Loucy (cell line): ENCODE results near the gene KIF26A.

Source experiments
- H2AFZ ChIP-seq: fragments of 200-600 bp; sonication (generic); 2 replicates; pipeline ENCODE4 v1.6.0; 2016; ENCODE audit warnings: antibody characterized with exemption, mild to moderate bottlenecking, low read length, moderate library complexity
- H3F3A ChIP-seq: fragments of 200-600 bp; 2 replicates; pipeline ENCODE4 v1.6.0; 2016; ENCODE audit warnings: antibody characterized with exemption, low read depth, mild to moderate bottlenecking
- H3K27me3 ChIP-seq: fragments of 200-600 bp; sonication (generic); 2 replicates; pipeline ENCODE4 v1.6.1; 2014; ENCODE audit warnings: low read length, mild to moderate bottlenecking; ENCODE audit not compliant: insufficient read depth, poor library complexity, severe bottlenecking
- H3K36me3 ChIP-seq: fragments of 200-600 bp; sonication (generic); 2 replicates; pipeline ENCODE4 v1.6.1; 2016; ENCODE audit warnings: low read length; ENCODE audit not compliant: insufficient read depth
- H3K4me1 ChIP-seq: fragments of 200-600 bp; sonication (generic); 2 replicates; pipeline ENCODE4 v1.5.1; 2014; ENCODE audit warnings: low read length, mild to moderate bottlenecking; ENCODE audit not compliant: insufficient read depth, poor library complexity, severe bottlenecking
- H3K4me2 ChIP-seq: fragments of 200-600 bp; sonication (generic); 2 replicates; pipeline ENCODE4 v1.6.0; 2014; ENCODE audit warnings: antibody characterized with exemption, low read length, low read depth, mild to moderate bottlenecking; ENCODE audit not compliant: poor library complexity, severe bottlenecking
- H3K4me3 ChIP-seq: fragments of 200-600 bp; sonication (generic); 2 replicates; pipeline ENCODE4 v1.5.1; 2014; ENCODE audit warnings: low read length, mild to moderate bottlenecking, mixed read lengths; ENCODE audit not compliant: poor library complexity, severe bottlenecking
- H3K79me2 ChIP-seq: fragments of 200-600 bp; sonication (generic); 2 replicates; pipeline ENCODE4 v1.6.1; 2014; ENCODE audit warnings: low read length; ENCODE audit not compliant: insufficient read depth
- H3K9ac ChIP-seq: fragments of 200-600 bp; sonication (generic); 2 replicates; pipeline ENCODE4 v1.6.0; 2014; ENCODE audit warnings: mild to moderate bottlenecking, low read depth, low read length, moderate library complexity; ENCODE audit not compliant: poor library complexity, severe bottlenecking
- H3K9me2 ChIP-seq: fragments of 200-600 bp; sonication (generic); replicated peaks from 2 replicates; pipeline ENCODE4 v1.6.1; 2016; ENCODE audit warnings: low read depth, low read length, mixed read lengths
- H3K9me3 ChIP-seq: fragments of 200-600 bp; sonication (generic); 2 replicates; pipeline ENCODE4 v1.6.1; 2014; ENCODE audit warnings: mild to moderate bottlenecking, antibody characterized with exemption, low read length, low read depth; ENCODE audit not compliant: insufficient read depth
- H4K20me1 ChIP-seq: fragments of 200-600 bp; sonication (generic); 2 replicates; pipeline ENCODE4 v1.6.0; 2014; ENCODE audit warnings: antibody characterized with exemption, low read length, mild to moderate bottlenecking; ENCODE audit not compliant: insufficient read depth, poor library complexity, severe bottlenecking
- CTCF ChIP-seq: fragments of 200-600 bp; sonication (generic); conservative IDR thresholded peaks from 2 replicates; pipeline ENCODE4 v1.5.1; 2014; ENCODE audit warnings: mild to moderate bottlenecking, antibody characterized with exemption, low read length
- EZH2phosphoT487 ChIP-seq: fragments of 200-600 bp; IDR thresholded peaks from 2 replicates; pipeline ENCODE4 v1.6.1; 2018; ENCODE audit warnings: antibody characterized with exemption, mild to moderate bottlenecking, moderate library complexity, borderline replicate concordance

The KIF26A gene

GRCh38 chr14:104174051-104174450, 35.7 kb downstream of the KIF26A start:
- no peaks in the 10 kb centered on the region for H4K20me1 ChIP-seq
- no peaks in the 10 kb centered on the region for H3K9me3 ChIP-seq
- H3K36me3 ChIP-seq, result no peaks in the 10 kb centered on the region
- no peak overlapping the region for H3K9ac ChIP-seq
- H3K4me1 ChIP-seq, result no peaks in the 10 kb centered on the region
- no peaks in the 10 kb centered on the region for H3F3A ChIP-seq
- TF ChIP-seq CTCF (no peak), EZH2phosphoT487 (no peak)
- H3K9me2 ChIP-seq, result no peaks in the 10 kb centered on the region
- no peak overlapping the region for H2AFZ ChIP-seq
- no peak overlapping the region for H3K4me3 ChIP-seq
- no peaks in the 10 kb centered on the region for H3K27me3 ChIP-seq
- H3K79me2 ChIP-seq, result no peaks in the 10 kb centered on the region
- no peak overlapping the region for H3K4me2 ChIP-seq

DNA sequence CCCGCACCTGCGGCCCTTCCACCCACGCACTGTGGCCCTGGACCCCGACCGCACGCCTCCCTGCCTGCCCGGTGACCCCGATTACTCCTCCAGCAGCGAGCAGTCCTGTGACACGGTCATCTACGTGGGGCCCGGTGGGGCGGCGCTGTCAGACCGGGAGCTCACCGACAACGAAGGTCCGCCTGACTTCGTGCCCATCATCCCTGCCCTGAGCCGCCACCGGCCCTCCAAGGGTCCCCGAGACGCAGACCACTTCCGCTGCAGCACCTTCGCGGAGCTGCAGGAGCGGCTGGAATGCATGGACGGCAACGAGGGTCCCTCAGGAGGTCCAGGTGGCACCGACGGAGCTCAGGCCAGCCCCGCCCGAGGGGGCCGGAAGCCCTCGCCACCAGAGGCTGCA, 36.7 kb downstream of the KIF26A start:
- Histone ChIP-seq H3K9me3 (no peaks in the 10 kb centered on the region), H3K9me2 (no peaks in the 10 kb centered on the region), H2AFZ (no peak overlapping the region), H3K4me1 (no peaks in the 10 kb centered on the region), H4K20me1 (no peaks in the 10 kb centered on the region), H3F3A (no peaks in the 10 kb centered on the region), H3K9ac (no peak overlapping the region), H3K4me2 (no peak overlapping the region), H3K79me2 (no peaks in the 10 kb centered on the region), H3K36me3 (no peaks in the 10 kb centered on the region), H3K27me3 (no peaks in the 10 kb centered on the region), H3K4me3 (no peak overlapping the region)
- TF ChIP-seq CTCF, result no peak
- TF ChIP-seq EZH2phosphoT487, result no peak

GRCh38 chr14:104175811-104176210, 37.4 kb downstream of the KIF26A start:
- H3K4me3 ChIP-seq, result no peak overlapping the region
- H3K9me3 ChIP-seq, result no peaks in the 10 kb centered on the region
- H3K4me2 ChIP-seq, result no peak overlapping the region
- H3K27me3 ChIP-seq, result no peaks in the 10 kb centered on the region
- H3K9me2 ChIP-seq, result no peaks in the 10 kb centered on the region
- H3K36me3 ChIP-seq, result no peaks in the 10 kb centered on the region
- H4K20me1 ChIP-seq, result no peaks in the 10 kb centered on the region
- no peak overlapping the region for H3K9ac ChIP-seq
- H2AFZ ChIP-seq, result no peak overlapping the region
- H3K79me2 ChIP-seq, result no peaks in the 10 kb centered on the region
- no peaks in the 10 kb centered on the region for H3K4me1 ChIP-seq
- no peak for TF ChIP-seq EZH2phosphoT487
- TF ChIP-seq CTCF, result no peak
- no peaks in the 10 kb centered on the region for H3F3A ChIP-seq
